GM19324 (cell line): ENCODE measurements around the gene CAPRIN2.

Experiments
- ATAC-seq: cut with Tn5 transposase; IDR thresholded peaks from one replicate; pipeline ENCODE4 v1.9.1; 2021; ENCODE audit warnings: mild to moderate bottlenecking, moderate library complexity; ENCODE audit not compliant: unreplicated experiment, low FRiP score

CAPRIN2 gene

GRCh38 chr12:30769802-30770201 is 15.1 kb upstream of the CAPRIN2 start:
- no peak for ATAC-seq

- ATAC-seq: no peak
Measured at GRCh38 chr12:30764251-30764650, 9.5 kb upstream of the CAPRIN2 start.

- no peak for ATAC-seq
Measured at GRCh38 chr12:30763053-30763452, 8.3 kb upstream of the CAPRIN2 start.

- ATAC-seq: no peak
Measured at GRCh38 chr12:30761730-30762129, 7.0 kb upstream of the CAPRIN2 start.

GRCh38 chr12:30757316-30757715 is 2.6 kb upstream of the CAPRIN2 start:
- ATAC-seq: no peak

- no peak for ATAC-seq
Measured at GRCh38 chr12:30756074-30756473, 1.3 kb upstream of the CAPRIN2 start.

GRCh38 chr12:30755395-30755762 is 628 bp upstream of the CAPRIN2 start:
- no peak for ATAC-seq

GRCh38 chr12:30754383-30754749 is 385 bp downstream of the CAPRIN2 start:
- no peak for ATAC-seq

- no peak for ATAC-seq
Measured at GRCh38 chr12:30753751-30754382, 884 bp downstream of the CAPRIN2 start.

- ATAC-seq: no peak
Measured at GRCh38 chr12:30753233-30753632, 1.5 kb downstream of the CAPRIN2 start.

GRCh38 chr12:30752255-30752654 is 2.5 kb downstream of the CAPRIN2 start:
- no peak for ATAC-seq

GRCh38 chr12:30748147-30748546 is 6.6 kb downstream of the CAPRIN2 start:
- ATAC-seq: no peak

GRCh38 chr12:30746190-30746589 is 8.6 kb downstream of the CAPRIN2 start:
- ATAC-seq: no peak

- no peak for ATAC-seq
Measured at GRCh38 chr12:30744321-30744720, 10.4 kb downstream of the CAPRIN2 start.

- no peak for ATAC-seq
Measured at GRCh38 chr12:30740274-30740673, 14.5 kb downstream of the CAPRIN2 start.

- no peak for ATAC-seq
Measured at GRCh38 chr12:30739020-30739419, 15.7 kb downstream of the CAPRIN2 start.

GRCh38 chr12:30732954-30733637 is 21.7 kb downstream of the CAPRIN2 start:
- no peak for ATAC-seq

GRCh38 chr12:30730011-30730410 is 24.7 kb downstream of the CAPRIN2 start:
- no peak for ATAC-seq

GRCh38 chr12:30729547-30729946 is 25.2 kb downstream of the CAPRIN2 start:
- ATAC-seq: no peak

- no peak for ATAC-seq
Measured at GRCh38 chr12:30726647-30727046, 28.1 kb downstream of the CAPRIN2 start.

GRCh38 chr12:30725739-30726138 is 29.0 kb downstream of the CAPRIN2 start:
- no peak for ATAC-seq

- ATAC-seq: no peak
Measured at GRCh38 chr12:30719060-30719459, 35.7 kb downstream of the CAPRIN2 start.
